Activated effector memory CD4-positive, alpha-beta T cell treated with anti-CD3 and anti-CD28 coated beads, Interleukin-2, amount 50 U/mL, for 16 hours (primary cell): ENCODE data around the gene GALNT18.
A peak's percentile ranks its signal among the peaks of the same experiment; 100 is the strongest.

Source experiments
- DNase-seq: peaks from one replicate; pipeline ENCODE4 v3.0.0-alpha.2; 2020

Gene GALNT18

DNA sequence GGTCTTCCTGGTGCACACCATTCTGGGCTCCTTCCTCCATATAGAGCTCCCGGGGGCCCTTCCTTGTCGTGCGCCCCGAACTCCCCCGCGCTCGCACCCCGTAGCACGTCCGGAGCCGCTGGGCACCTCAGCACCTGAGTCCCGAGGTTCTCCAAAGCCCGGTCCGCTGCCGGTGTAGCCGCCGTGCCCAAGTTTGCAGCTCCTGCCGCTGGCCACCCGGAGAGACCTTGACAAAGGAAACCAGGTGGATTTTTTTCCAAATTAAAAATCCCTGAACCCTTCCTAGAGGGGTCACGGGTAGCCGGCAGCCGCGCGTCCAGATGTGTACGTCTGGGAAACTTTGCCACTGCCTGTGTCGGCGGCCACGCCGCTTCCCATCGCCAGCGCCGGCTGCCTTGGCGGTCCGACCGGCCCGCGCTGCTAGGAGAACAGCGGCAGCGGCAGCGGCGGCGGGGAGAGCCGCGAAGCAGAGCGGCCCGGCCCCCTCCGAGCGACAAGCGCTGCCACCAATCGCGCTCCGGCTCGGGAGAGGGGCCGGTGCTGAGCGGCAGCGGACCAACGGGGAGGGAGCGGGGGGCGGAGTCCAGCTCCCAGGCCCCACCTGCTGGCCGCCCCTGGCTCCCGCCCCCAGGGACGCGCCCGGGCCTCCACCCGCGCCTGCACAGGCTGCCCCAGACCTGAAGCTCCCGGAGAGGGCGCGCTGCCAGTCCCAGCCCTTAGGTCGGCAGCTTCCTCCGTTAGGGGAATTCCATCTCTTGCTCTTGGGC is at the start of gene GALNT18:
GALNT18 (minus strand) TSS at position 433 of the 767 bp plus-strand sequence.
- peak; percentile 83 for DNase-seq

DNA sequence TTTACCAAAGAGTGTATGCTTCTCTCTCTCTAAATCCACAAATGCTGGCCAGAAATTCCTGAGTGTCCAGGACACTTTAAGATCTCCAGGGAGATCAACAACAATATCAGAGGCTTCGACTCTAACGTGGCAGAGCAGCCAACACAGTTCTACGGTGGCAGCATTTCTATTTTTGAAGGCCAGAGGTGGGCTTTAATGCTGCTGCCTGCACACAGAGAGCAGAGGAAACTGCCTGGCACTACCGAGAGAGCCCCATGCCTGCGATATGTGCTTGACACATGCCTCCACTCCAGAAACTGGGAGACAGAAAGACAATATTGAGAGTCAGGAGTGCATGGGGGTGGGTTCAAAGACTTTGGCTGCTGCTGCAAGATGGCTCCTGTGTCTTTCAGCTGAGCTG is 48.8 kb upstream of the GALNT18 start:
- DNase-seq = no peak

DNA sequence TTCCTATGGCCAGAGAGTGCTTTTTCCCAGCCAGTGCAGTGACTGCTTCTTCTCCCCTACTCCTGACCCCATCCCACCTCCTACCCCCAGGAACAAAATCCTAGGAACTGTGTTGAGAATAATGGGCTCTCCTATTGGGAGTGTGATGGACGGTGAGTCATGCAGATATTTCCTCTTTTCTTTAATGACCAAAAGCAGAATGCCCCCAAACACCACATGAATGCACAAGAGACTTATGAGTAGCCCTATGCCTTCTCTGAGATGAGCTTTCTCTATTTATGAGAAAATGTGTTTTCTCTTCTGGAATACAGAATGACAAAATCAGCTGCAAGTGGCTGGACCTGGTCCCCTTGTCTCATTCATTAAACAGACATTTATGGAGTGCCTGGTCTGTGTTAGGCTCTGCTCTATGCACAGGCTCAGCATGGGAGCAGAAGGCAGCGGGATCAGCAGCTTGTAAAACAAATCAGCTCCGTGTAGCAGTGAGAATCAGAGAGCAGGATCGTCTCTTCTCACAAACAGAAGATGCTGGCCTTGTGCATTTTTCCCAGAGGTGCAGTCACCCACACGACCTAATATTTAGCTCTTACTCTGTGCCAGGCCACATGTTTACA is 47.5 kb upstream of the GALNT18 start:
- DNase-seq = no peak

DNA sequence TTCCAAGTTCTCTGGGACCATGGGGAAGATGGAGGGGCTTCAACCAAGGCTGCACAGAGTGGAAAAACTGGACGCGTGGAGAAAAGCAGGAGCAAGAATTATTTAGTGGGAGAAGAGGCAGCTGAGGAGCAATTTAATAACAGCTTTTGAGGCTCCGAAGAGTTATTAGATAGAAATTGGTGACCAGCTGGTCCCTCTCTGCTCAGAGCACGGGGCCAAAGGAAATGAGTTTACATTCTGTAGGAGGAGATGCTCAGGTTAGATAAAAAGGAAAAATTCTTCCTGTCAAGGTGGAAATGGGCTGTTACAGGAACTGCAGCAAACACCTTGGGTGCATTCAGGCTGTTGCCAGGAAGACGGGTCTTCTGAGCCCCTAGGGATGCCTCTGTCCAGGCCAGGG is 47.0 kb upstream of the GALNT18 start:
- DNase-seq = no peak

DNA sequence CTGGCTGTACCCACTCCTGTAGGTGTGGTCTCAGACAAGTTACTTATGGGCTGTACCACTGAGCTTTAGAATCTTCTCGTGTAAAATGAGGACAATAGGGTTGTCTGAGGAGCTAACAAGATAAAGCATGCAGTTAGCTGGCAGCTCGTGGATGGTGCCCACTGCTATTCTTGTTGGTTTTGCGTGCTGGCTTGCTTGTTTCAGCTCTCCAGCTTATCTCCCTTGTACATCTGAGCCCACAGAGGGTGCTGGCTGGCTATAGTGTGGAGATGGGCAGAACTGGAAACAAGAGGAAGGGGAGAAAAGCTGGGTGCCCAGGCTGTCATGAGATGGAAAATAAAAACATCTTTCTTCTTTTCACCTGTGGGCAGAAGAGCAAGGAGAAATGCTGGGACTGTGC is 46.5 kb upstream of the GALNT18 start:
- no peak for DNase-seq

DNA sequence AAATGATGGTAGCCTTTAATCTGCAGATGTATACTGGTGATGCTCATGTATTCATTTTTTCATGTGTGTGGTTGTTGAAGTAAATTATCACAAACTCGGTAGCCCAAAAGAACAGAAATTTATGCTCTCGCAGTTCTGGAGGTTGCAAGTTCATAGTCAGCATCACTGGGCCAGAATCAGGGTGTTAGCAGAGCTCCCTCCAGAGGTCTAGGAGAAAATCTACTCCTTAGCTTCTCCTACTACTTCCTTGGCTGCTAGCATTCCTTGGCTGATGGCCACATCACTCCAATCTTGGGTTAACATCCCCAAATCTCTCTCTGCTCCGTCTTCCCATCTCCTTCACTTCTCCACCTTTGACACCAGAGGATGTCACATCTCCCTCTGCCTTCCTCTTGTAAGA is 45.3 kb upstream of the GALNT18 start:
- no peak for DNase-seq

DNA sequence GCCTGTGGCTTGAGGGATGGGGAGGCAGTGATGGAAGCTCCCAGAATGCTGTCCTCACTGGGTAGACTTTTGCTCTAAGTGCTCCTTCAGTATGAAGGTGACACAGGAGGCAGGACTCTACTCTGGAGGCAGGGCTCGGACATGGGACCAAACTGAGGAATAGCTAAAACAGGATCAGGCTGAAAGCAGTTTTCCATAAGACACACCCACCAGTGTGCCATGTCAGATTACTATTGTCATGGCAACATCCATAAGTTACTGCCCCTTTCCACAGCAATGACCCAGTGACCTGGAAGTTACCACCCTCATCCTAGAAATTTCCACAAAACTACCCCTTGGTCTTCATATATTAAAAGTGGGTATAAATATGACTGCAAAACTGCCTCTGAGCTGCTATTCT is 43.6 kb upstream of the GALNT18 start:
- DNase-seq = no peak

DNA sequence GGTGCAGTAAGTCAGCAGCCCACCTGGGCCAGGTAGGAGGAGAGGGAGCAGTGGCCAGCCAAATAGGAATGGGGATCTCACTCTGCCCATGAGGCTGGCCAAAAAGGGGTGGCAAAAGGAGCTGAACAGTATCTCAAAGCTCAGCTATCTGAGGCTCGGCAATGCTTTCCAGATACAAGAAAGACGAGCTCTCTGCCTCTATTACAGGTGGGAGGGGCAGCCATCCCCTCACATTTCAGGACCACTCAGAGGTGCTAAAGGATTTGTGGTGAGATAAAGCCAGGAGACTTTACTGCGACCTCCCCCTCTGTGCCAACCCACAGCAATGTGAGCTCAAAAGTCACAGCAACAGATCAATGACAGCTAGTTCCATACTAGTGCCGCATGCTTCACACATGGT is 42.1 kb upstream of the GALNT18 start:
- no peak for DNase-seq

DNA sequence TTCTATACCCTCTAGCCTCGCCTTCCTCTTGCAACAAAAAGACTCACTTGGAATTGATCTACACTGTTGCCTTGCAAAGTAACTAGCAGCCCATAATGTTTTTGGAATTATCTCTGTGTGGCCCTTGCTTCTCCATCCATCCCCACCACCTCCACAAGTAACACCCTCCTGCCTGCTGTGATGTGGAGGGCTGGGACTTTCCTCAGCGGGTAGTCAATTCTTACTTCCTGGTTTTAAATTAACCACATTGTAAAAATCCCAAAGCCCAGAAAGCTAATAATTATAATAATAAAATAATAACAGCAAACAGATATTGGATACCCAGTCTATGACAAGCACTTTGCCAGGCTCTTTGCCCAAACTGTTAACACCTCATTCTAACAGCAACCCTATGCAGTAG is 40.8 kb upstream of the GALNT18 start:
- DNase-seq = no peak

DNA sequence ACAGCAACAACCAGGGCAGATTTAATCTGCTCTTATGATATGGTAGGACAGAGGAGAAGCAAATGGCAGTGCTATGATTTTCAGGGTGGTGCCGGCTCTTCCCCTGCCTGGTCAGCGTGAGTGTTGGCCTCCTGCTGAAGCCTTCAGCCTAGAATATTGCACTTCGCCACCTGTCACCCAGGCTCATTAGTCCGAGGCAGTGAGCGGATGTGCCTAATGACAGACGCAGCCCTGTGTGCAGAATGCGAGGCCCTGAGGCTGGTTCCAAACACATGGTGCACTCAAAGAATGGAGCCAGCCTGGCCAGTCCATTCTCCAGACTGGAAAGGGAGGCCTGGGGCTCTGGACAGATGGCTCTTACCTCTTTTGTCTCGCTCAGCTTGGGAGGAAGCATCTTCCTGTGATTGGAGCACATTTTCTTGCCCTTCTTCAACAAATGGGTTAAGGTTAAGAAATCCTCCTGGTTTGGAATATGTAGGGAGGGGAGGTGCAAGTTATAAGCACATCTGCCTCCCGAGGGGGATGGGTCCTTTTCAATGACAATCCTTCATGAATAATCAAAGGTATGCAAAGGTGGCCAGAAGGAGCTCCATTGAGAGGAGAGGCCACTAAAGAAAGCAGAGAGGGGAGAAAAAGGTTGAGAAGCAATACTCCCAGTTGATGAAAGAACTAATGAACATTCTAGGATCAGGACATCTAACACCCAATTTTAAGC is 39.7 kb upstream of the GALNT18 start:
- no peak for DNase-seq

DNA sequence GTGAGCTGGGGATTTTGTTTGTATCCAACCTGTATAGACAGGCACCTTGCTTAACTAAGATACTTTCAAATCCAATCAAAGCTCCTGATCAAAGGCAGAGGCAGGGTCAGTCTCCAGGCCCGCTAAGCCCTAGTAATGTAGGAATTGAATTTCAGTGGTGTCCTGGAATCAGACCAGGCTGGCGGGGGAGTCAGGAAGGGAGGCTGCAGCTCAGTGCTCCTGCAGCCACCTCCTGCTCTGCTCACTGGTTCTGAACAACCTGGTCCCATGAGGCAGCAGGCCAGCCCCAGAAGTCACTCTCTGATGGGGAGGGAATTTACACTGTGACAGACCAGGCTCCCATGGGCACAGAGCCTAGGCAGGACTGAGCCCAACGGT is 38.5 kb upstream of the GALNT18 start:
- DNase-seq = no peak

DNA sequence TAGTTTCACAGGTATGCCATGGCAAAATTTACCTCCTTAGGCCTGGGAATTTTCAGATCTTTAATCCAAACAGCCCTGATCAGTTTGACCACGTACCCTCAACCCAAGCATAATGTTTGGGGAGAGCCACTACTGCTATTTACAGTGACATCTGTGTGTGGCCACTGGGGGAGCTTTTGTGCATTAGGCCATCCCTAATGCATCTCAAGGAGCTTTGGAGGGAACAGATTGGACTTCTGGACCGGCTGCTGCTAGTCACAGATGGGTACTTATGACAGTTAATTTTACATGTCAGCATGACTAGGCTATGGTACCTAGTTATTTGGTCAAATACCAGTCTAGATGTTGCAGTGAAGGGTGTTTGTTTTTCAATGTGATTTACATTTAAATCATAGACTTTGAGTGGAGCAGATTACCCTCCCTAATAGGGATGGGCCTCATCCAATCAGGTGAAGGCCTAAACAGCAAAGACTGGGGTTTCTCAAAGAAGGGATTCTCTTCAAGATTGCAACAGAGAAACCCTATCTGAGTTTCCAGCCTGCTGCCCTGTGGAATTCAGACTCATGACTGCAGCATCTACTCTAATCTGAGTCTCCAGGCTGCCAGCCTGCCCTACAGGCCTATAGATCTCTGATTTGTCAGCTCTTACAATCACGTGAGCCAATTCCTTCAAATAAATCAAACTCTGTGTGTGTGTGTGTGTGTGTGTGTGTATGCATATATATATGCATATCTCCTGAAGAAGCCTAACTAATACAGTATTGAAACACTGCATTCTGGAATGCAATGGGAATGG is 38.0 kb upstream of the GALNT18 start:
- no peak for DNase-seq

DNA sequence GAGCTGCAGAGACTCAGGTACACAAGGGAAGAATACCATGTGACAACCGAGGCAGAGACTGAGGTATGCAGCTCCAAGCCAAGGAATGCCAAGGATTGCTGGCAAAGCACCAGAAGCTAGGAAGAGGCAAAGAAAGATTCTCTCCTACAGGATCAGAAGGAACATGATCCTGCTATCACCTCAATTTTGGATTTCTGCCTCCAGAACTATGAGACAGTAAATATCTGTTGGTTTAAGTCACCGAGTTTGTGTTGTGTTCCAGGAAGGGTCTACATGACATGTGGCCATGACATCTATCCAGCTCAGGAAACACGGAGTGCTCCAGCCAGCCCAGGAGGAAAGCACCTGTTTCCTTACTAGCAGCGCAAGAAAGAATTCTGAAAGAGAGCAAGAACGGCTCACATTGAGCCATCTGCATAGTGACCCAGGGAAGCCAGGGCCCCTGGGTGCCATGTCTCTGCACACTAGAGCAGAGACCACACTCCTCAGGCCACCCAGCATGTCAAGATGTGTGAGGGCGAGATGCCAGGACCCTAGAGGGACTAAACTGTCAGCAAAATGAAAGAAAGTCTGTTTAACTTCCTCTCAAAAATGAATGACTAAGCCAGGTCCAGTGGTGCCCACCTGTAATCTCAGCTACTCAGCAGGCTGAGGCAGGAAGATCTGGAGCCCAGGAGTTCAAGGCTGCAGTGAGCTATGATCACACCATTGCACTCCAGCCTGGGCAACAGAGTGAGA is 35.6 kb upstream of the GALNT18 start:
- no peak for DNase-seq

DNA sequence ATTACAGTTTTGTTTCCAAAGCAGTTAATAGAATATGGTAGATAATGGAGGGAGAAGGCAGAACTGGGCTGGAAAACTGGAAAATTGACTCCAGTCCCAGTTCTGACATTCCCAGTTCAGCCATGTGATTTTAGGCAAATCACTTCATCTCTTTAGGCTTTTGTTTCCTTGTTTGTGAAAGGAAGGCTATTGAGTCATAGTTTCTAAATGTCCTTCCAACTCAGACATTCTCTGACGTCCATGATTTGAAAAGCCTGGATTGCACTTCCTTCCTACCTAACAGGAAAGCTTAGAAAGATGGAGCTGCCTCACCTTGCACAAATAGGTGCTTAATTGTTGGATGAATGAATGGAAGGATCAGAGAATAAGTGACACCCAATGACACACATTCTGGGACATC is 19.8 kb upstream of the GALNT18 start:
- no peak for DNase-seq

DNA sequence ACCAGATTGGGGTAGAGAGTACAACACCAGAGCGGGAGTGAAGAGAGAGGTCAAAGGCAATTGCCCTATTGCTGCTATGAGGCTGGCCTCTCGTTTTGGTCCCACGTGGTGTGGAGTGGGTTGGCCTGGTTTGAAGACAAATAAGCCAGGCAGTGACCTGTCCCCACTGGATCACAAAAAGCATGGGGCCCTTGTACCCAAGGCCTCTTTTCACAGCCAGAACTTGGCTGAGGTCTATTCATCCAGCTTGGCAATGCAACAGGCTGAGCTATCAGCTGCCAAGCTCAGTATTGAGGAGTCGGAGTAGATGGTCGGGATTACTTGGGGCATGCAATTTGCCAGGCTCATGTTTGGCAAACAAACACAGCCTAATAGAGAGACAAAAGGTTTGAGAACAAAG is 19.2 kb upstream of the GALNT18 start:
- no peak for DNase-seq

DNA sequence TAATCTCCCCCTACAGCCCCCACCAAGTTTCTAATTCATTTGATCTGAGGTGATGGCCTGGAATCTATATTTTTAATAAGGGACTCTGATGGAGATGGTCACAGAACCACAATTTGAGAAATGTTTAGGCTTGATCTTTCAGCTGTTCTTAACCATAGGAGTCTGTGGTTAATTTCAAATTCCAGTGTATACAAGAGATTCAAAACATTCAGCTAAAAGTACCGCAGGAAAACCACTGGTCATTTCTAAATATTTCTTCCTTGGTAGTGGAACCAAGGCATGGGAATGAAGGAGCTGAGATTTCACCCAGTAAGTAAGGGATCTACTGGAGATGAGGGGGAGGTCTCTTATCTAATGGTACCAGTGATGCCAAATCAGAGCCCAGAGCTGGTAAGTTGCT is 18.3 kb upstream of the GALNT18 start:
- no peak for DNase-seq

DNA sequence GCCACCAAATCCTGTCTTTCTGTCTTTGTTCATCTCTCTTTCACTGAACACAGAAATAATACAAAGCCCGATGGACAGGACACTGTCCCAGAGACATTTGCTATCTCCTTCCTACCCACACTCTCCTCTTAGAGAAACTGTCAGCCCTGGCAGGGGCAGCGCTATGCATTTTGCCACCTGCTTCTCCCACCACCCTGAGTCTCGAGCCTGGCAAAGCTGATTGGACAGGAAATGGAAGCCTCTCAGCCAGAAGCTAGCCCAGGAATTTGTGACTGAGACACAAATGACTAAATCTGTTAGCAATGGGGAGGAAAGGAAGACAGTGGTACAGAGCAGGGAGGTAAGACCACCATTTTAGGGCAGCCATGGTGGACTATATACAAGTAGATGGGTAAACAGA is 14.9 kb upstream of the GALNT18 start:
- DNase-seq = no peak

DNA sequence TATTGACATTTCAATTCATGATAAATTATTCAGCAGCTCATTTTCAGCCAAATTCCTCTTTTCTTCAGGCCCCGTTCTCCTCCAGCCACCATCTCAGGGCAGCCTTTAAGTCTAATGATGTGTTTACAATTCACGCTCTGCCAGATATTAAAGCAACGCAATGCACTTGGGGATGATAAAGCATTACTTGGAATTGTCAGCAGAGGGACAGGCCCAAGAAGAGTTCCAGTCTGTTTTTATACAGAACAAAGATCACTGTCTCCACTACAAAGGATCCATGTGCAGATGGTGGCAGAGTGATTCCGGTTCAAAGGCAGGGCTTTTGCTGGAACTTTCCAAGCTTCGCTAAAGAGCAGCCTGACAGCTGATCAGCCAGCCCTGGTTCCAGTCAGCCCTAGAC is 13.6 kb upstream of the GALNT18 start:
- no peak for DNase-seq

DNA sequence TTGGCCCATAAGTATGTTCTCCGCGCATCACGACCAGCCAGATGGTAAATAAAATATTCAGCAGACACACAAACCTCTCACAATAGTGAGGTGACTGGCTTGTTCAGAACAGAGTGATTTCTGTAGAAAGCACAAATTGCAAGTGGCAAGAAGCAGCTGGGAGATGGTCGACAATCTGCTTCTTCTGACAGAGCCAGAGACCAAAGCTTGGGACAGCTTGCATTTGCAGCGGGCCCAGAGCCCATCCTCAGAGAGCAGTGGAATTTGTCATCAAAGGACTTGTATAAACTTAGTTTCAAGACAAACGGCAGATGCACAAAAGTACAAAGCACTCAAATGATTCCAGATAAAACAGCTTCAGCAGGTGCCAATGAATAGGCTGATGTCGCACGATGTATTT is 7.6 kb upstream of the GALNT18 start:
- no peak for DNase-seq

DNA sequence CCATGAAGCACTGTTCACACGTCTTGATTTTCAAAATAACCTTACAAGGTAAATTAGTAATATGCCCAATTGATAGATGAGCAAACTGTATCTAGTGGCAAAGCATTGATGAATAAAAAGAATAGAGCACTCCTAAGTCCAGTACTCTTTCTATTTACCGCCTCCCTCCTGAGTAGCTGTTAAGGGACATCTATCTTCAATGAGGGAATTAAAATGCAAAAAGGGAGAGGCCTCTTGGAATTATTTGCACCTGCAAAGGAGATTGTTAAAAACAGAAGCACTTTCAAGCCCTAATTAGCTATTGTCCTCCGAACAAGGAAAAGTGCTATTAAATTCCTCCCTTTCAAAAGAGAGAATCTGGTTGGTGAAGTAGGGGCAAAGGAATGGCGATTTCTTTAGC is 6.8 kb upstream of the GALNT18 start:
- DNase-seq = no peak

DNA sequence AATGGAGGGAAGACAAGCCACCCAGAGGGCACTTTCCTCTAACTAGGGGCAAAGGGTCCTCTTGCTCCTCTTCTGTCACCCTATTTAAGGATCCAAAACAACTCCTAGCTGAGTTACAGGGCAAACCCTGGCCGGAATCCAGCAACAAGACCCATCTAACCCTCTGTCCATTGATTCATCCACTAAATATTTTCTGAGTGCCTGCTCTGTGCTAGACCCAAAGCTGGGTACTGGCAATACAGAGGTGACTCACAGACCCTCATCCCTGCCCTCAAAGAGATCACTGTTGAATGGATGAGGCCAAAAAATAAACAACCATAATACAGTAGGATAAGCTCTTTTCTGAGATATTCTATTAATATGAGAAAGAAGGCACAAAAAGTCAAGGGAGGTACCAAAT is 4.3 kb upstream of the GALNT18 start:
- no peak for DNase-seq

DNA sequence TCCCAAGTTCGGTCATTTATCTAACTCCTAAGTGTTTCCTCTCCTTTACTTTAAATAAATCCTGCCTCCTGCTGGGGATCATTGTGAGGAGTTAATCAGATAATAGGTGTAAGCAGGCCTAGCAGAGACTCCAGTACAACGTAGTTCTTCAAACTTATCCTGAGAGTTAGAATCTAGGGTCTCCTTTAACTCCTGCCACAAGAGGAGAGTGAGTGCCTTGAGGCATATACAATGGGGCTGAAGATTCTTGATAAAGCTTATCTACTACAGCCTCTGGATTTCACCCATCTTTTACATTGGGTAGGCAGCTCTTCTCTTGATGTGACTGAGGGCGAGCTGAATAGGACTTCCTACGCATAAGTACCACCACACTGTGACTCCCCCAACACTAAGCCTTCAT is 3.1 kb upstream of the GALNT18 start:
- no peak for DNase-seq

DNA sequence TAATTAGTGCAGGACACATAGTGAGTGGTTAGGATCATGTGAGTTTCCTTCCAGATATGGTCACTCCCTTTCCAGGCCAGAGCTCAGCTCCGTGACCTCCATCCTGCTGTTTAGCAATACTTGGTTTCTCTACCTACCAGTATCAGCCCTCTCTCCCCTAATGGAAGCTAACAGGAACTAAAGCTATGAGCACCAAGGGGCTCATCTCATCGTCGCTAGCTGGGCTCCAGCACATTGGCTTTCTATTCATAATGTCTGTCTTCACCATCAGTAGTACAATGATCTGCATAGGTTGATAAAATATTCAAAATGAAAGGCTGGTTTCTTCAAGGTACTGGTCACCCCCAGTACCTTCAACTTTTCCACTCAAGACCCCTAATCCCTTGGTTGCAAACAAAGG is 2.4 kb upstream of the GALNT18 start:
- no peak for DNase-seq
